Ishikawa (cell line): ENCODE measurements around the gene IPO11.

Experiments used
- TCF12 ChIP-seq: IDR thresholded peaks from 2 replicates; pipeline ENCODE4 v1.6.1; 2012; ENCODE audit warnings: low read depth
- TF ChIP-seq, protein P1 (sequence below): IDR thresholded peaks from 2 replicates; pipeline ENCODE4 v1.6.1; 2012; ENCODE audit warnings: low read depth, mild to moderate bottlenecking
- TF ChIP-seq, protein P2 (sequence below): IDR thresholded peaks from 2 replicates; pipeline ENCODE4 v1.6.1; 2012

DNA sequence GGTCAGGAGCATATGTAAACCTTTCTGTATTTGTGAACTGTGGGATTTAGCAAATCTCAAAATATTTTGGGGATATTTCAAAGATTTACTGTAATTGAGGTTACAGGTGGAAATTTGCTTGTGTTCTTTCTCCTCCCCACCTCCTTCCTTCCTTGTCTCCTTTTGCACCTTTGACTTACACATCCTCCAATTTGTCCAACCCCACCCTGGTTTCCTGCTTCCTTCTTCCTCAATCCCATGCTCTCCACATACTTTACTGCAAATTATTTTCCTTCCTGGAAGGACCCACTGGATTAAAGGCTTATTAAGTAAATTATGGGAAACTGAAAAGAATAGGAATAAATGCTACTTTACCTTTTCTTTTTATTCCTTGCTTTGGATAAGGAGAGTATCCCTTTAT, 91.6 kb downstream of the IPO11 start:
- no peak for TF ChIP-seq TCF12
- TF ChIP-seq, protein P1, sequence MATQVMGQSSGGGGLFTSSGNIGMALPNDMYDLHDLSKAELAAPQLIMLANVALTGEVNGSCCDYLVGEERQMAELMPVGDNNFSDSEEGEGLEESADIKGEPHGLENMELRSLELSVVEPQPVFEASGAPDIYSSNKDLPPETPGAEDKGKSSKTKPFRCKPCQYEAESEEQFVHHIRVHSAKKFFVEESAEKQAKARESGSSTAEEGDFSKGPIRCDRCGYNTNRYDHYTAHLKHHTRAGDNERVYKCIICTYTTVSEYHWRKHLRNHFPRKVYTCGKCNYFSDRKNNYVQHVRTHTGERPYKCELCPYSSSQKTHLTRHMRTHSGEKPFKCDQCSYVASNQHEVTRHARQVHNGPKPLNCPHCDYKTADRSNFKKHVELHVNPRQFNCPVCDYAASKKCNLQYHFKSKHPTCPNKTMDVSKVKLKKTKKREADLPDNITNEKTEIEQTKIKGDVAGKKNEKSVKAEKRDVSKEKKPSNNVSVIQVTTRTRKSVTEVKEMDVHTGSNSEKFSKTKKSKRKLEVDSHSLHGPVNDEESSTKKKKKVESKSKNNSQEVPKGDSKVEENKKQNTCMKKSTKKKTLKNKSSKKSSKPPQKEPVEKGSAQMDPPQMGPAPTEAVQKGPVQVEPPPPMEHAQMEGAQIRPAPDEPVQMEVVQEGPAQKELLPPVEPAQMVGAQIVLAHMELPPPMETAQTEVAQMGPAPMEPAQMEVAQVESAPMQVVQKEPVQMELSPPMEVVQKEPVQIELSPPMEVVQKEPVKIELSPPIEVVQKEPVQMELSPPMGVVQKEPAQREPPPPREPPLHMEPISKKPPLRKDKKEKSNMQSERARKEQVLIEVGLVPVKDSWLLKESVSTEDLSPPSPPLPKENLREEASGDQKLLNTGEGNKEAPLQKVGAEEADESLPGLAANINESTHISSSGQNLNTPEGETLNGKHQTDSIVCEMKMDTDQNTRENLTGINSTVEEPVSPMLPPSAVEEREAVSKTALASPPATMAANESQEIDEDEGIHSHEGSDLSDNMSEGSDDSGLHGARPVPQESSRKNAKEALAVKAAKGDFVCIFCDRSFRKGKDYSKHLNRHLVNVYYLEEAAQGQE = no peak
- TF ChIP-seq, protein P2, sequence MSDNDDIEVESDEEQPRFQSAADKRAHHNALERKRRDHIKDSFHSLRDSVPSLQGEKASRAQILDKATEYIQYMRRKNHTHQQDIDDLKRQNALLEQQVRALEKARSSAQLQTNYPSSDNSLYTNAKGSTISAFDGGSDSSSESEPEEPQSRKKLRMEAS = no peak
